Kidney (tissue), 14 donors: ENCODE measurements around the gene CORO2B. TPM values are rescaled to one million over a fixed set of nuclear protein-coding genes. Genes with fewer than 3 reads are reported as not detected.

ENCODE experiments used
- DNase-seq, 5 donors: peaks; one replicate each; pipeline ENCODE4 v3.0.0-alpha.2; 2013 to 2020
- FAIRE-seq: peaks from 2 replicates; lab custom pipeline; 2012; peaks lifted over from hg19 to GRCh38; lab: Jason Lieb, UNC
- H3K27ac ChIP-seq, 2 donors: one replicate each; pipeline ENCODE4 v1.7.0; 2013; ENCODE audit warnings: low read depth in 2 of 2, low read length in 2 of 2, inconsistent platforms in 1 of 2
- H3K27me3 ChIP-seq: one replicate; pipeline ENCODE4 v1.7.1; 2013; ENCODE audit warnings: low read length, inconsistent platforms; ENCODE audit not compliant: control insufficient read depth, insufficient read depth
- H3K36me3 ChIP-seq, 3 donors: one replicate each; pipeline versions ENCODE4 v1.7.0 to v1.7.1; 2013; ENCODE audit warnings: low read length in 3 of 3, control low read depth in 1 of 3, inconsistent platforms in 1 of 3; ENCODE audit not compliant: insufficient read depth in 3 of 3, control insufficient read depth in 2 of 3
- H3K4me1 ChIP-seq, 3 donors: one replicate each; pipeline versions ENCODE4 v1.7.0 to v1.7.1; 2013; ENCODE audit warnings: low read length in 3 of 3, inconsistent platforms in 1 of 3, low read depth in 1 of 3; ENCODE audit not compliant: control insufficient read depth in 2 of 3, insufficient read depth in 2 of 3
- H3K4me3 ChIP-seq, 3 donors: one replicate each; pipeline versions ENCODE4 v1.7.0 to v1.8.1; 2013; ENCODE audit warnings: low read length in 3 of 3, control low read depth in 1 of 3, inconsistent platforms in 1 of 3
- H3K9ac ChIP-seq, 3 donors: one replicate each; pipeline versions ENCODE4 v1.7.0 to v1.7.1; 2013; ENCODE audit warnings: low read length in 3 of 3, control low read depth in 1 of 3, inconsistent platforms in 1 of 3
- H3K9me3 ChIP-seq, 3 donors: one replicate each; pipeline versions ENCODE4 v1.7.0 to v1.7.1; 2013; ENCODE audit warnings: low read length in 3 of 3, control low read depth in 1 of 3, inconsistent platforms in 1 of 3; ENCODE audit not compliant: control insufficient read depth in 2 of 3, insufficient read depth in 1 of 3
- CTCF ChIP-seq: IDR thresholded peaks from 3 replicates; pipeline ENCODE4 v1.5.1; 2012; ENCODE audit warnings: mild to moderate bottlenecking, moderate library complexity, borderline replicate concordance; ENCODE audit not compliant: insufficient read depth; ENCODE audit errors: extremely low read depth
- intact Hi-C: fragments of 100-400 bp; cut with DNase I; formaldehyde crosslinking; loops from one replicate; pipeline ENCODE4 v1.11.1; 2022
- polyA plus RNA-seq: library from polyadenylated mRNA; stranded (reverse); fragments of 350-450 nt; fragmentation: Illumina TruSeq; extraction: RNeasy Lipid Tissue Mini Kit (QIAGEN cat#74804); gene quantifications from one replicate; pipeline ENCODE4 v1.2.3, GENCODE V29; 2014; ENCODE audit warnings: low read depth, low replicate concordance; ENCODE audit not compliant: insufficient read depth
- total RNA-seq: library from RNA; stranded (reverse); fragmentation: NEBNext Ultra II Directional; extraction: Animal tissue kit (Norgen Biotek cat#: 25700); gene quantifications from one replicate; pipeline ENCODE4 v1.2.1, GENCODE V29; 2021
- donor health status: control.
- donor health status: control.
- donor health status: control.
- donor health status: control.
- donor health status: control.
- donor health status: DM: yes; HTN: yes; CAD: no.
- donor health status: Normal renal cell carcinoma (clear cell type).

Gene CORO2B
- total and polyA plus RNA-seq, 2 donors from 2014 or later, result 7.9 to 9.0 TPM

GRCh38 chr15:68707386-68707785, 128.6 kb downstream of the CORO2B start:
- DNase-seq (no peak), FAIRE-seq (no peak)
- Histone ChIP-seq H3K4me1 (peaks cover 0 to 2% (median 0%) of the 10 kb centered on the region in 3 donors), H3K27me3 (no peaks in the 10 kb centered on the region), H3K27ac (no peak overlapping the region), H3K4me3 (no peak overlapping the region), H3K36me3 (no peaks in the 10 kb centered on the region), H3K9ac (no peak overlapping the region), H3K9me3 (no peaks in the 10 kb centered on the region)
- intact Hi-C loops, result no loop called here
- TF ChIP-seq CTCF, result no peak

GRCh38 chr15:68709876-68710275, 131.1 kb downstream of the CORO2B start:
- Histone ChIP-seq H3K4me1 (no peaks in the 10 kb centered on the region), H3K4me3 (no peak overlapping the region), H3K27me3 (no peaks in the 10 kb centered on the region), H3K9me3 (no peaks in the 10 kb centered on the region), H3K27ac (no peak overlapping the region), H3K36me3 (no peaks in the 10 kb centered on the region), H3K9ac (no peak overlapping the region)
- TF ChIP-seq CTCF, result no peak
- intact Hi-C loops, result no loop called here
- DNase-seq (no peak), FAIRE-seq (no peak)

GRCh38 chr15:68710536-68710935, 131.7 kb downstream of the CORO2B start:
- H3K9me3 ChIP-seq, result no peaks in the 10 kb centered on the region
- no peak overlapping the region for H3K4me3 ChIP-seq
- no peaks in the 10 kb centered on the region for H3K36me3 ChIP-seq
- no peaks in the 10 kb centered on the region for H3K4me1 ChIP-seq
- no peak for TF ChIP-seq CTCF
- no peak for DNase-seq
- H3K27me3 ChIP-seq, result no peaks in the 10 kb centered on the region
- intact Hi-C loops, result no loop called here
- H3K27ac ChIP-seq, result no peak overlapping the region
- no peak overlapping the region for H3K9ac ChIP-seq
- no peak for FAIRE-seq

GRCh38 chr15:68711406-68711805, 132.6 kb downstream of the CORO2B start:
- Histone ChIP-seq H3K9ac (no peak overlapping the region), H3K27ac (no peak overlapping the region), H3K4me3 (no peak overlapping the region), H3K4me1 (no peaks in the 10 kb centered on the region), H3K9me3 (no peaks in the 10 kb centered on the region), H3K36me3 (no peaks in the 10 kb centered on the region), H3K27me3 (no peaks in the 10 kb centered on the region)
- intact Hi-C loops, result no loop called here
- no peak for TF ChIP-seq CTCF
- FAIRE-seq (no peak), DNase-seq (no peak)
